ENCODE data around the gene CLUH. TPM values are rescaled to one million over a fixed set of nuclear protein-coding genes. Genes with fewer than 3 reads are reported as not detected.
"Not testable (repeated sequence)": the region's sequence is repeated elsewhere in the genome, so short reads cannot be mapped to it uniquely, and the experiment has no call there.

CLUH gene
- polyA plus RNA-seq, 1 of the 3 experiments (the other 2 are of a cell fraction) = 32.2 TPM

- Histone ChIP-seq H3F3A (replicated peaks; ENCODE audit: insufficient read depth) (peaks cover 12% of the 10 kb centered on the region), H3K4me2 (no peak overlapping the region), H3K4me3 (ENCODE audit: low read depth in 2 of 2, low read length in 1 of 2) (no peak overlapping the region), H3K79me2 (ENCODE audit: insufficient read depth) (peaks cover 100% of the 10 kb centered on the region), H2AFZ (ENCODE audit: low read depth) (no peak overlapping the region), H4K20me1 (ENCODE audit: insufficient read depth) (peaks cover 97% of the 10 kb centered on the region), H3K9ac (no peak overlapping the region), H3K36me3 (replicated peaks in 1 of 2; ENCODE audit: control insufficient read depth in 1 of 2, insufficient read depth in 2 of 2, low read length in 1 of 2) (peaks cover 3 to 38% of the 10 kb centered on the region in 2 experiments), H3K27me3 (ENCODE audit: insufficient read depth) (no peaks in the 10 kb centered on the region), H3K27ac (ENCODE audit: low read depth in 2 of 2, low read length in 1 of 2) (no peak overlapping the region), H3K9me3 (no peaks in the 10 kb centered on the region), H3K4me1 (ENCODE audit: control insufficient read depth in 1 of 2, insufficient read depth in 2 of 2, low read depth in 1 of 2, low read length in 1 of 2) (no peaks in the 10 kb centered on the region), H3K9me2 (no peaks in the 10 kb centered on the region)
- ChIA-PET CTCF (no interaction called here), POLR2A (no interaction called here)
- TF ChIP-seq, protein P1, sequence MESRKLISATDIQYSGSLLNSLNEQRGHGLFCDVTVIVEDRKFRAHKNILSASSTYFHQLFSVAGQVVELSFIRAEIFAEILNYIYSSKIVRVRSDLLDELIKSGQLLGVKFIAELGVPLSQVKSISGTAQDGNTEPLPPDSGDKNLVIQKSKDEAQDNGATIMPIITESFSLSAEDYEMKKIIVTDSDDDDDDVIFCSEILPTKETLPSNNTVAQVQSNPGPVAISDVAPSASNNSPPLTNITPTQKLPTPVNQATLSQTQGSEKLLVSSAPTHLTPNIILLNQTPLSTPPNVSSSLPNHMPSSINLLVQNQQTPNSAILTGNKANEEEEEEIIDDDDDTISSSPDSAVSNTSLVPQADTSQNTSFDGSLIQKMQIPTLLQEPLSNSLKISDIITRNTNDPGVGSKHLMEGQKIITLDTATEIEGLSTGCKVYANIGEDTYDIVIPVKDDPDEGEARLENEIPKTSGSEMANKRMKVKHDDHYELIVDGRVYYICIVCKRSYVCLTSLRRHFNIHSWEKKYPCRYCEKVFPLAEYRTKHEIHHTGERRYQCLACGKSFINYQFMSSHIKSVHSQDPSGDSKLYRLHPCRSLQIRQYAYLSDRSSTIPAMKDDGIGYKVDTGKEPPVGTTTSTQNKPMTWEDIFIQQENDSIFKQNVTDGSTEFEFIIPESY (IDR thresholded peaks at IDR 0.05; ENCODE audit: borderline replicate concordance, low read depth) = no peak
- no peak for TF ChIP-seq FOSL2 (IDR thresholded peaks at IDR 0.05; ENCODE audit: borderline replicate concordance, low read depth)
- no peak for DNase-seq
- 87% methylated on average over 7 of the region's 7 CpGs for WGBS (ENCODE audit: low lambda C conversion rate)
These were observed 56.0 kb downstream of the CLUH start for GRCh38 chr17:2655546-2655945.

DNA sequence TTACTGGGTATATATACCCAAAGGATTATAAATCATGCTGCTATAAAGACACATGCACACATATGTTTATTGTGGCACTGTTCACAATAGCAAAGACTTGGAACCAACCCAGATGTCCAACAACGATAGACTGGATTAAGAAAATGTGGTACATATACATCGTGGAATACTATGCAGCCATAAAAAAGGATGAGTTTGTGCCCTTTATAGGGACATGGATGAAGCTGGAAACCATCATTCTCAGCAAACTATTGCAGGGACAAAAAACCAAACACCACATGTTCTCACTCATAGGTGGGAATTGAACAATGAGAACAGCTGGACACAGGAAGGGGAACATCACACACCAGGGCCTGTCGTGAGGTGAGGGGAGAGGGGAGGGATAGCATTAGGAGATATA is 58.7 kb downstream of the CLUH start:
- H3K4me2 ChIP-seq; POLR2A ChIA-PET; CTCF ChIA-PET; H3K27ac ChIP-seq (ENCODE audit: low read depth in 2 of 2, low read length in 1 of 2); H3K9me2 ChIP-seq; H3K27me3 ChIP-seq (ENCODE audit: insufficient read depth); DNase-seq; H3K4me3 ChIP-seq (ENCODE audit: low read depth in 2 of 2, low read length in 1 of 2); H3K4me1 ChIP-seq (ENCODE audit: control insufficient read depth in 1 of 2, insufficient read depth in 2 of 2, low read depth in 1 of 2, low read length in 1 of 2); H2AFZ ChIP-seq (ENCODE audit: low read depth); H3K9ac ChIP-seq; H3K9me3 ChIP-seq: not testable (repeated sequence)
- Histone ChIP-seq H3K36me3 (replicated peaks in 1 of 2; ENCODE audit: control insufficient read depth in 1 of 2, insufficient read depth in 2 of 2, low read length in 1 of 2) (peaks cover 3 to 44% of the 10 kb centered on the region in 2 experiments), H3K79me2 (ENCODE audit: insufficient read depth) (peaks cover 100% of the 10 kb centered on the region), H4K20me1 (ENCODE audit: insufficient read depth) (peaks cover 92% of the 10 kb centered on the region), H3F3A (replicated peaks; ENCODE audit: insufficient read depth) (peaks cover 28% of the 10 kb centered on the region)
- WGBS (ENCODE audit: low lambda C conversion rate) = 94% methylated on average over 3 of the region's 3 CpGs

DNA sequence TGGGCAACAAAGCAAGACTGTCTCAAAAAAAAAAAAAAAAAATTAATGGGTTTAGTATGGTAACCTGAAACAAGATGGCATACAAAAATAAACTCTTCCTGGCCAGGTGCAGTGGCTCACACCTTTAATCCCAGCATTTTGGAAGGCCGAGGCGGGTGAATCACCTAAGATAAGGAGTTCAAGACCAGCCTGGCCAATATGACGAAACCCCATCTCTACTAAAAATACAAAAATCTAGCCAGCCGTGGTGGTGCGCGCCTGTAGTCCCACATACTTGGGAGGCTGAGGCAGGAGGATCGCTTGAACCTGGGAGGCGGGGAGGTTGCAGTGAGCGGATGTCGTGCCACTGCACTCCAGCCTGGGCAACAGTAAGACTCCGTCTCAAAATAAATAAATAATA is 62.4 kb downstream of the CLUH start:
- Histone ChIP-seq H4K20me1 (ENCODE audit: insufficient read depth) (peaks cover 77% of the 10 kb centered on the region), H2AFZ (ENCODE audit: low read depth) (no peak overlapping the region), H3K9me3 (no peaks in the 10 kb centered on the region), H3K4me2 (no peak overlapping the region), H3K27me3 (ENCODE audit: insufficient read depth) (no peaks in the 10 kb centered on the region), H3K9me2 (no peaks in the 10 kb centered on the region), H3K36me3 (replicated peaks in 1 of 2; ENCODE audit: control insufficient read depth in 1 of 2, insufficient read depth in 2 of 2, low read length in 1 of 2) (peaks cover 3 to 53% of the 10 kb centered on the region in 2 experiments), H3K9ac (no peak overlapping the region), H3K27ac (ENCODE audit: low read depth in 2 of 2, low read length in 1 of 2) (no peak overlapping the region), H3K4me3 (ENCODE audit: low read depth in 2 of 2, low read length in 1 of 2) (no peak overlapping the region), H3K79me2 (ENCODE audit: insufficient read depth) (peaks cover 99% of the 10 kb centered on the region), H3F3A (replicated peaks; ENCODE audit: insufficient read depth) (peaks cover 30% of the 10 kb centered on the region), H3K4me1 (ENCODE audit: control insufficient read depth in 1 of 2, insufficient read depth in 2 of 2, low read depth in 1 of 2, low read length in 1 of 2) (no peaks in the 10 kb centered on the region)
- no peak for DNase-seq
- WGBS (ENCODE audit: low lambda C conversion rate) = 95% methylated on average over 11 of the region's 11 CpGs
- CTCF ChIA-PET = no interaction called here
- POLR2A ChIA-PET = no interaction called here
- no peak for TF ChIP-seq EZH2phosphoT487 (IDR thresholded peaks at IDR 0.05; ENCODE audit: borderline replicate concordance, low read depth)
- TF ChIP-seq, protein P2, sequence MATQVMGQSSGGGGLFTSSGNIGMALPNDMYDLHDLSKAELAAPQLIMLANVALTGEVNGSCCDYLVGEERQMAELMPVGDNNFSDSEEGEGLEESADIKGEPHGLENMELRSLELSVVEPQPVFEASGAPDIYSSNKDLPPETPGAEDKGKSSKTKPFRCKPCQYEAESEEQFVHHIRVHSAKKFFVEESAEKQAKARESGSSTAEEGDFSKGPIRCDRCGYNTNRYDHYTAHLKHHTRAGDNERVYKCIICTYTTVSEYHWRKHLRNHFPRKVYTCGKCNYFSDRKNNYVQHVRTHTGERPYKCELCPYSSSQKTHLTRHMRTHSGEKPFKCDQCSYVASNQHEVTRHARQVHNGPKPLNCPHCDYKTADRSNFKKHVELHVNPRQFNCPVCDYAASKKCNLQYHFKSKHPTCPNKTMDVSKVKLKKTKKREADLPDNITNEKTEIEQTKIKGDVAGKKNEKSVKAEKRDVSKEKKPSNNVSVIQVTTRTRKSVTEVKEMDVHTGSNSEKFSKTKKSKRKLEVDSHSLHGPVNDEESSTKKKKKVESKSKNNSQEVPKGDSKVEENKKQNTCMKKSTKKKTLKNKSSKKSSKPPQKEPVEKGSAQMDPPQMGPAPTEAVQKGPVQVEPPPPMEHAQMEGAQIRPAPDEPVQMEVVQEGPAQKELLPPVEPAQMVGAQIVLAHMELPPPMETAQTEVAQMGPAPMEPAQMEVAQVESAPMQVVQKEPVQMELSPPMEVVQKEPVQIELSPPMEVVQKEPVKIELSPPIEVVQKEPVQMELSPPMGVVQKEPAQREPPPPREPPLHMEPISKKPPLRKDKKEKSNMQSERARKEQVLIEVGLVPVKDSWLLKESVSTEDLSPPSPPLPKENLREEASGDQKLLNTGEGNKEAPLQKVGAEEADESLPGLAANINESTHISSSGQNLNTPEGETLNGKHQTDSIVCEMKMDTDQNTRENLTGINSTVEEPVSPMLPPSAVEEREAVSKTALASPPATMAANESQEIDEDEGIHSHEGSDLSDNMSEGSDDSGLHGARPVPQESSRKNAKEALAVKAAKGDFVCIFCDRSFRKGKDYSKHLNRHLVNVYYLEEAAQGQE (IDR thresholded peaks at IDR 0.05; ENCODE audit: low read depth, low read length) = no peak
- no peak for TF ChIP-seq SMC3 (IDR thresholded peaks at IDR 0.05; ENCODE audit: low read depth, low read length)
- TF ChIP-seq TCF12 (IDR thresholded peaks at IDR 0.05) = no peak
- no peak for TF ChIP-seq USF1 (IDR thresholded peaks at IDR 0.05; ENCODE audit: borderline replicate concordance, low read depth)
- TF ChIP-seq PBX3 (IDR thresholded peaks at IDR 0.05) = no peak
- no peak for TF ChIP-seq GATA2 (CRISPR knock-in tag; IDR thresholded peaks at IDR 0.05)
- TF ChIP-seq EP300 (IDR thresholded peaks at IDR 0.05; ENCODE audit: borderline replicate concordance in 1 of 2, low read depth in 1 of 2, low read length in 1 of 2) = no peak
- TF ChIP-seq FOXM1 (IDR thresholded peaks at IDR 0.05; ENCODE audit: low read depth) = no peak
- no peak for TF ChIP-seq ELF1 (IDR thresholded peaks at IDR 0.05)
- no peak for TF ChIP-seq JUND (IDR thresholded peaks at IDR 0.05)
- no peak for TF ChIP-seq GABPA (IDR thresholded peaks at IDR 0.05; ENCODE audit: low read depth)
- TF ChIP-seq RXRA (IDR thresholded peaks at IDR 0.05; ENCODE audit: borderline replicate concordance, low read depth) = no peak
- no peak for TF ChIP-seq FOXJ3 (CRISPR knock-in tag; IDR thresholded peaks at IDR 0.05)
- no peak for TF ChIP-seq TAF1 (IDR thresholded peaks at IDR 0.05; ENCODE audit: borderline replicate concordance, low read depth, low read length)

Data from SK-N-SH (cell line).